AG04449 (cell line): Measurements from ENCODE around the gene PML.
"Not testable (repeated sequence)": the region's sequence is repeated elsewhere in the genome, so short reads cannot be mapped to it uniquely, and the experiment has no call there.

Experiments used
- CTCF ChIA-PET: fragments of 350-600 bp; formaldehyde crosslinking; extraction: SDS; loops from one replicate; lab custom pipeline; 2021; ENCODE audit warnings: antibody characterized with exemption; lab: Yijun Ruan, JAX
- POLR2A ChIA-PET: fragments of 400-600, 350-600 bp; formaldehyde crosslinking; extraction: SDS; loops from one replicate; lab custom pipeline; 2020; ENCODE audit warnings: antibody characterized with exemption, inconsistent platforms; lab: Yijun Ruan, JAX
- DNase-seq: peaks from one replicate; pipeline ENCODE4 v3.0.0-alpha.2; 2010; ENCODE audit warnings: low read depth, low spot score
- H3K4me3 ChIP-seq: 2 replicates; pipeline ENCODE4 v1.5.1; 2011; ENCODE audit warnings: low read depth, mild to moderate bottlenecking, control low read depth, low read length
- CTCF ChIP-seq: IDR thresholded peaks from one replicate; pipeline ENCODE4 v1.5.1; 2011; ENCODE audit warnings: mild to moderate bottlenecking, moderate library complexity, low read length, control low read depth, inconsistent platforms; ENCODE audit not compliant: insufficient read depth; ENCODE audit errors: missing control alignments

The PML gene

DNA sequence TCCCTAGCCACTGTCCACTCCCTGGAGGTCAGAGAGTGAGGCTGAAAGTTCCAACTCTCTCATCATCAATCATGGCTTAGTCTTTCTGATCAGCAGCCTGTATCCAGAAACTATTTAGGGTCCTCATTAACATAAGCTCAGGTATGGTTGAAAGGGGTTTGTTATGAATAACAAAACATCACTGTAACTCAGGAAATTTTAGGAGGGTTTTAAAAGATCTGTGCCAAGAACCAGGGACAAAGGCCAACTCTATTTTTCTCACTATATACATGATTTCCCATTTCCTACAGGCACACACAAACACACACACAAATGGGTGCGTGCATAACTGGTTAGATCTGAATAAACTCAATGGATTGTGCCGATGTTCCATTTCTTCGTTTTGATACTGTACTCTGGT is 26.1 kb upstream of the PML start:
- POLR2A ChIA-PET: no interaction called here
- no peak overlapping the region for H3K4me3 ChIP-seq
- DNase-seq: no peak
- CTCF ChIA-PET: interaction anchor here (1.1 to 17.4 kb wide), 8 partner anchors 13 to 352 kb away, joined by 4 to 544 read pairs (median 62); partner anchors contain the start of genes PML and STOML1
- TF ChIP-seq CTCF: no peak

GRCh38 chr15:73969151-73969759 is 25.3 kb upstream of the PML start:
- TF ChIP-seq CTCF: no peak
- ChIA-PET CTCF (interaction anchor here (1.2 to 17.4 kb wide), 9 partner anchors 12 to 351 kb away, joined by 3 to 544 read pairs (median 12); partner anchors contain the start of genes PML and STOML1), POLR2A (no interaction called here)
- H3K4me3 ChIP-seq: no peak overlapping the region
- no peak for DNase-seq

GRCh38 chr15:73972984-73973682 is 21.4 kb upstream of the PML start:
- POLR2A ChIA-PET: interaction anchor here (0.7 to 1.1 kb wide), 6 partner anchors 10 to 68 kb away, joined by 3 to 5 read pairs (median 3); no protein-coding TSS in a partner anchor
- DNase-seq: no peak
- CTCF ChIA-PET: interaction anchor here (0.7 to 17.4 kb wide), 35 partner anchors 9 to 367 kb away, joined by 3 to 544 read pairs (median 5); partner anchors contain the start of genes ISLR2, PML, STOML1 and TBC1D21

DNA sequence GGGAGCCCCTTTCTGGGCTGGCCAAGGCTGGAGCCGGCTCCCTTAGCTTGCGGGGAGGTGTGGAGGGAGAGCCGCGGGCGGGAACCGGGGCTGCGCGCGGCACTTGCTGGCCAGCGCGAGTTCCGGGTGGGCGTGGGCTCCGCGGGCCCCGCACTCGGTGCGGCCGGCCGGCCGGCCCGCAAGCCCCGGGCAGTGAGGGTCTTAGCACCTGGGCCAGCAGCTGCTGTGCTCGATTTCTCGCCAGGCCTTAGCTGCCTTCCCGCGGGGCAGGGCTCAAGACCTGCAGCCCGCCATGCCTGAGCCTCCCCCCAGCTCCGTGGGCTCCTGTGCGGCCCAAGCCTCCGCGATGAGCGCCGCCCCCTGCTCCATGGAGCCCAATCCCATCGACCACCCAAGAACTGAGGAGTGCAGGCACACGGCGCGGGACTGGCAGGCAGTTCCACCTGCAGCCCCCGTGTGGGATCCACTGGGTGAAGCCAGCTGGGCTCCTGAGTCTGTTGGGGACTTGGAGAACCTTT is 20.8 kb upstream of the PML start:
- H3K4me3 ChIP-seq, DNase-seq: not testable (repeated sequence)
- ChIA-PET CTCF (interaction anchor here (0.8 to 17.4 kb wide), 24 partner anchors 8 to 367 kb away, joined by 3 to 544 read pairs (median 14); partner anchors contain the start of genes ISLR2, PML and STOML1), POLR2A (interaction anchor here (0.7 to 1.1 kb wide), 2 partner anchors 17 to 36 kb away, joined by 3 read pairs; no protein-coding TSS in a partner anchor)

More at GRCh38 chr15:73972984-73973682, 21.4 kb upstream of the PML start:
- H3K4me3 ChIP-seq: peak overlapping the region; percentile 18; the same call in 1 of the 2 replicates
- peak; percentile 91 for TF ChIP-seq CTCF

DNA sequence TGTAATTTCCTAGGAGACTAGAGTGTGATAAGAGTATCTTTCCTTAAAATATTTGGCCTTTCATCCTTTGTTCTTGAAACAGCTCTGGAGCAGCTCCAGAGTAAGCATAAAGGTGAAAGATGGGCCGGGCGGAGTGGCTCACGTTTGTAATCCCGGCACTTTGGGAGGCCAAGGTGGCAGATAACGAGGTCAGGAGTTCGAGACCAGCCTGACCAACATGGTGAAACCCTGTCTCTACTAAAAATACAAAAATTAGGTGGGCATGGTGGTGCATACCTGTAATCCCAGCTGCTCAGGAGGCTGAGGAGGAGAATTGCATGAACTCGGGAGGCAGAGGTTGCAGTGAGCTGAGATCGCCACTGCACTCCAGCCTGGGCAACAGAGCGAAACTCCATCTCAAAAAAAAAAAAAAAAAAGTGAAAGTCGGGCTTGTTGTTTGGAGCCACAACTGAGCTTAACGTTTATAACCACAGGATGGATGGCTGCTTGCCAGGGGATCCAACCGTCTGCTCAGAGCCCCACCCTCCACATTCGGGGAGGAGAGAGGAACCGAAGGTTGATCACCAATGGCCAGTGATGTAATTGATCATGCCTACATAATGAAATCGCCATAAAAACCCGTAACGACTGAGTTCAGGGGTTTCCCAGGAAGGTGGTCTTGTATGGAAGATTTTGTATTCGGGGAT is 18.9 kb upstream of the PML start:
- POLR2A ChIA-PET, H3K4me3 ChIP-seq, DNase-seq: not testable (repeated sequence)
- CTCF ChIA-PET: interaction anchor here (1.1 to 17.4 kb wide), 9 partner anchors 11 to 344 kb away, joined by 3 to 544 read pairs (median 66); partner anchors contain the start of genes PML and STOML1

GRCh38 chr15:73978896-73979295 is 15.6 kb upstream of the PML start:
- no peak for DNase-seq
- no peak overlapping the region for H3K4me3 ChIP-seq
- ChIA-PET POLR2A (no interaction called here), CTCF (interaction anchor here (1.1 to 17.4 kb wide), 6 partner anchors 10 to 341 kb away, joined by 3 to 544 read pairs (median 10); partner anchors contain the start of gene STOML1)
- TF ChIP-seq CTCF: no peak
